Neural cell (in vitro differentiated cells): ENCODE data around the gene GNG7. TPM values are rescaled to one million over a fixed set of nuclear protein-coding genes. Genes with fewer than 3 reads are reported as not detected.

Source experiments
- H2AFZ ChIP-seq: fragments of 200-600, 300-800 bp; sonication (generic), shearing (Covaris generic); 2 replicates; pipeline ENCODE4 v1.6.0; 2014; ENCODE audit warnings: low read depth, mild to moderate bottlenecking, antibody characterized with exemption, low read length, moderate library complexity
- H3F3A ChIP-seq: fragments of 200-600 bp; shearing (Covaris generic); 2 replicates; pipeline ENCODE4 v1.6.1; 2016; ENCODE audit warnings: mild to moderate bottlenecking, moderate library complexity, mixed read lengths, antibody characterized with exemption, low read length; ENCODE audit not compliant: insufficient read depth, poor library complexity, severe bottlenecking
- H3K27ac ChIP-seq: fragments of 200-600, 300-800 bp; sonication (generic), shearing (Covaris generic); 2 replicates; pipeline ENCODE4 v1.5.1; 2014; ENCODE audit warnings: mild to moderate bottlenecking, low read length, moderate library complexity
- H3K27me3 ChIP-seq: fragments of 300-800, 200-600 bp; sonication (generic), shearing (Covaris generic); 2 replicates; pipeline ENCODE4 v1.6.0; 2014; ENCODE audit warnings: mild to moderate bottlenecking, low read depth, low read length, moderate library complexity; ENCODE audit not compliant: insufficient read depth
- H3K36me3 ChIP-seq: fragments of 300-800, 200-600 bp; sonication (generic), shearing (Covaris generic); 2 replicates; pipeline ENCODE4 v1.5.1; 2014; ENCODE audit warnings: mild to moderate bottlenecking, antibody characterized with exemption, low read length, moderate library complexity; ENCODE audit not compliant: insufficient read depth
- H3K4me2 ChIP-seq: fragments of 300-800, 200-600 bp; sonication (generic), shearing (Covaris generic); 2 replicates; pipeline ENCODE4 v1.6.0; 2014; ENCODE audit warnings: mild to moderate bottlenecking, low read length
- H3K4me3 ChIP-seq: fragments of 300-800, 200-600 bp; sonication (generic), shearing (Covaris generic); 2 replicates; pipeline ENCODE4 v1.5.1; 2014; ENCODE audit warnings: mild to moderate bottlenecking, low read length, moderate library complexity
- H3K79me2 ChIP-seq: fragments of 200-600 bp; shearing (Covaris generic); replicated peaks from 2 replicates; pipeline ENCODE4 v1.6.0; 2014; ENCODE audit warnings: mild to moderate bottlenecking, low read length, moderate library complexity; ENCODE audit not compliant: insufficient read depth
- H3K9ac ChIP-seq: fragments of 300-800, 200-600 bp; sonication (generic), shearing (Covaris generic); 2 replicates; pipeline ENCODE4 v1.6.1; 2016; ENCODE audit warnings: mild to moderate bottlenecking, low read length, mixed read lengths
- H3K9me2 ChIP-seq: fragments of 200-600 bp; shearing (Covaris generic); 2 replicates; pipeline ENCODE4 v1.6.1; 2016; ENCODE audit warnings: mild to moderate bottlenecking, low read length, mixed read lengths; ENCODE audit not compliant: insufficient read depth
- H3K9me3 ChIP-seq: fragments of 200-600, 300-800 bp; sonication (generic), shearing (Covaris generic); 2 replicates; pipeline ENCODE4 v1.6.1; 2016; ENCODE audit warnings: mild to moderate bottlenecking, mixed run types, low read length, moderate library complexity, mixed read lengths
- H4K20me1 ChIP-seq: fragments of 200-600 bp; shearing (Covaris generic); 2 replicates; pipeline ENCODE4 v1.6.1; 2016; ENCODE audit warnings: mild to moderate bottlenecking, mixed run types; ENCODE audit not compliant: insufficient read depth
- EP300 ChIP-seq: fragments of 450-650 bp; conservative IDR thresholded peaks from 2 replicates; pipeline ENCODE4 v1.6.1; 2014; ENCODE audit warnings: antibody characterized with exemption, mild to moderate bottlenecking, moderate library complexity; ENCODE audit not compliant: poor library complexity, severe bottlenecking
- EZH2 ChIP-seq: fragments of 200-600, 300-800 bp; shearing (Covaris generic), sonication (generic); IDR thresholded peaks from 2 replicates; pipeline ENCODE4 v1.6.1; 2014; ENCODE audit warnings: antibody characterized with exemption, low read length, borderline replicate concordance, mild to moderate bottlenecking; ENCODE audit not compliant: insufficient read depth, poor library complexity, severe bottlenecking
- MXI1 ChIP-seq: fragments of 450-650 bp; conservative IDR thresholded peaks from 2 replicates; pipeline ENCODE4 v1.6.1; 2014; ENCODE audit warnings: antibody characterized with exemption, mild to moderate bottlenecking; ENCODE audit not compliant: poor library complexity, severe bottlenecking
- POLR2AphosphoS5 ChIP-seq: IDR thresholded peaks from 2 replicates; pipeline ENCODE4 v1.6.1; 2012
- RAD21 ChIP-seq: fragments of 450-650 bp; conservative IDR thresholded peaks from 2 replicates; pipeline ENCODE4 v1.6.1; 2014; ENCODE audit warnings: antibody characterized with exemption, mild to moderate bottlenecking, moderate library complexity
- SMC3 ChIP-seq: fragments of 450-650 bp; conservative IDR thresholded peaks from 2 replicates; pipeline ENCODE4 v1.6.1; 2014; ENCODE audit warnings: antibody characterized with exemption, mild to moderate bottlenecking, moderate library complexity; ENCODE audit not compliant: poor library complexity
- TAF1 ChIP-seq: IDR thresholded peaks from 2 replicates; pipeline ENCODE4 v1.6.1; 2012; ENCODE audit warnings: low read depth
- polyA plus RNA-seq: library from polyadenylated mRNA; depleted of rRNA; stranded (reverse); fragments of >200 nt; gene quantifications from 2 replicates; pipeline ENCODE4 v1.2.3, GENCODE V29; 2014
- TF ChIP-seq, protein P1 (sequence below): IDR thresholded peaks from 2 replicates; pipeline ENCODE4 v1.6.1; 2012; ENCODE audit warnings: borderline replicate concordance
- TF ChIP-seq, protein P2 (sequence below): fragments of 450-650 bp; IDR thresholded peaks from 2 replicates; pipeline ENCODE4 v1.5.1; 2014; ENCODE audit warnings: antibody characterized with exemption, mild to moderate bottlenecking, moderate library complexity; ENCODE audit not compliant: poor library complexity, severe bottlenecking

Gene GNG7
- polyA plus RNA-seq, 1 donor from 2014 or later = 3.0 TPM

GRCh38 chr19:2717638-2718541 is 15.4 kb upstream of the GNG7 start:
- no peaks in the 10 kb centered on the region for H3K9me3 ChIP-seq
- no peak overlapping the region for H3K4me2 ChIP-seq
- H3K27ac ChIP-seq = no peak overlapping the region
- H3K4me3 ChIP-seq = no peak overlapping the region
- no peaks in the 10 kb centered on the region for H3K9me2 ChIP-seq
- H3K79me2 ChIP-seq = no peaks in the 10 kb centered on the region
- no peak overlapping the region for H2AFZ ChIP-seq
- TF ChIP-seq POLR2AphosphoS5 (no peak), TAF1 (no peak), MXI1 (no peak), SMC3 (no peak), RAD21 (no peak), EZH2 (no peak), EP300 (no peak)
- TF ChIP-seq, protein P1, sequence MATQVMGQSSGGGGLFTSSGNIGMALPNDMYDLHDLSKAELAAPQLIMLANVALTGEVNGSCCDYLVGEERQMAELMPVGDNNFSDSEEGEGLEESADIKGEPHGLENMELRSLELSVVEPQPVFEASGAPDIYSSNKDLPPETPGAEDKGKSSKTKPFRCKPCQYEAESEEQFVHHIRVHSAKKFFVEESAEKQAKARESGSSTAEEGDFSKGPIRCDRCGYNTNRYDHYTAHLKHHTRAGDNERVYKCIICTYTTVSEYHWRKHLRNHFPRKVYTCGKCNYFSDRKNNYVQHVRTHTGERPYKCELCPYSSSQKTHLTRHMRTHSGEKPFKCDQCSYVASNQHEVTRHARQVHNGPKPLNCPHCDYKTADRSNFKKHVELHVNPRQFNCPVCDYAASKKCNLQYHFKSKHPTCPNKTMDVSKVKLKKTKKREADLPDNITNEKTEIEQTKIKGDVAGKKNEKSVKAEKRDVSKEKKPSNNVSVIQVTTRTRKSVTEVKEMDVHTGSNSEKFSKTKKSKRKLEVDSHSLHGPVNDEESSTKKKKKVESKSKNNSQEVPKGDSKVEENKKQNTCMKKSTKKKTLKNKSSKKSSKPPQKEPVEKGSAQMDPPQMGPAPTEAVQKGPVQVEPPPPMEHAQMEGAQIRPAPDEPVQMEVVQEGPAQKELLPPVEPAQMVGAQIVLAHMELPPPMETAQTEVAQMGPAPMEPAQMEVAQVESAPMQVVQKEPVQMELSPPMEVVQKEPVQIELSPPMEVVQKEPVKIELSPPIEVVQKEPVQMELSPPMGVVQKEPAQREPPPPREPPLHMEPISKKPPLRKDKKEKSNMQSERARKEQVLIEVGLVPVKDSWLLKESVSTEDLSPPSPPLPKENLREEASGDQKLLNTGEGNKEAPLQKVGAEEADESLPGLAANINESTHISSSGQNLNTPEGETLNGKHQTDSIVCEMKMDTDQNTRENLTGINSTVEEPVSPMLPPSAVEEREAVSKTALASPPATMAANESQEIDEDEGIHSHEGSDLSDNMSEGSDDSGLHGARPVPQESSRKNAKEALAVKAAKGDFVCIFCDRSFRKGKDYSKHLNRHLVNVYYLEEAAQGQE = no peak
- TF ChIP-seq, protein P2, sequence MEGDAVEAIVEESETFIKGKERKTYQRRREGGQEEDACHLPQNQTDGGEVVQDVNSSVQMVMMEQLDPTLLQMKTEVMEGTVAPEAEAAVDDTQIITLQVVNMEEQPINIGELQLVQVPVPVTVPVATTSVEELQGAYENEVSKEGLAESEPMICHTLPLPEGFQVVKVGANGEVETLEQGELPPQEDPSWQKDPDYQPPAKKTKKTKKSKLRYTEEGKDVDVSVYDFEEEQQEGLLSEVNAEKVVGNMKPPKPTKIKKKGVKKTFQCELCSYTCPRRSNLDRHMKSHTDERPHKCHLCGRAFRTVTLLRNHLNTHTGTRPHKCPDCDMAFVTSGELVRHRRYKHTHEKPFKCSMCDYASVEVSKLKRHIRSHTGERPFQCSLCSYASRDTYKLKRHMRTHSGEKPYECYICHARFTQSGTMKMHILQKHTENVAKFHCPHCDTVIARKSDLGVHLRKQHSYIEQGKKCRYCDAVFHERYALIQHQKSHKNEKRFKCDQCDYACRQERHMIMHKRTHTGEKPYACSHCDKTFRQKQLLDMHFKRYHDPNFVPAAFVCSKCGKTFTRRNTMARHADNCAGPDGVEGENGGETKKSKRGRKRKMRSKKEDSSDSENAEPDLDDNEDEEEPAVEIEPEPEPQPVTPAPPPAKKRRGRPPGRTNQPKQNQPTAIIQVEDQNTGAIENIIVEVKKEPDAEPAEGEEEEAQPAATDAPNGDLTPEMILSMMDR = no peak
- no peaks in the 10 kb centered on the region for H3K27me3 ChIP-seq
- no peak overlapping the region for H3K9ac ChIP-seq
- no peaks in the 10 kb centered on the region for H4K20me1 ChIP-seq
- H3F3A ChIP-seq = no peaks in the 10 kb centered on the region
- peaks cover 14% of the 10 kb centered on the region for H3K36me3 ChIP-seq

GRCh38 chr19:2716722-2717637 is 14.5 kb upstream of the GNG7 start:
- TF ChIP-seq TAF1 (no peak), SMC3 (no peak), MXI1 (no peak)
- H2AFZ ChIP-seq = no peak overlapping the region

More at GRCh38 chr19:2716722-2717637, 14.5 kb upstream of the GNG7 start:
- H4K20me1 ChIP-seq = no peaks in the 10 kb centered on the region
- no peaks in the 10 kb centered on the region for H3K27me3 ChIP-seq
- no peaks in the 10 kb centered on the region for H3K79me2 ChIP-seq
- H3K27ac ChIP-seq = no peak overlapping the region
- no peaks in the 10 kb centered on the region for H3K9me3 ChIP-seq
- no peak overlapping the region for H3K4me3 ChIP-seq
- no peaks in the 10 kb centered on the region for H3F3A ChIP-seq
- no peaks in the 10 kb centered on the region for H3K9me2 ChIP-seq
- peaks cover 14% of the 10 kb centered on the region for H3K36me3 ChIP-seq
- no peak overlapping the region for H3K9ac ChIP-seq
- H3K4me2 ChIP-seq = no peak overlapping the region
